ENCODE data around the gene PTGES2. TPM values are rescaled to one million over a fixed set of nuclear protein-coding genes. Genes with fewer than 3 reads are reported as not detected.

Gene PTGES2
- total RNA-seq, 4 donors from 2014 or later: 123 to 193 (median 168) TPM

- no peak overlapping the region for H3K4me3 ChIP-seq
- no peak overlapping the region for H3K27ac ChIP-seq
- no peak for TF ChIP-seq POLR2A (IDR thresholded peaks at IDR 0.05)
- no peak for TF ChIP-seq CTCF (IDR thresholded peaks at IDR 0.05)
- no peak for DNase-seq
- H3K4me1 ChIP-seq: peaks cover 0 to 13% (median 2%) of the 10 kb centered on the region in 4 donors
- no peaks in the 10 kb centered on the region for H3K27me3 ChIP-seq
- no peaks in the 10 kb centered on the region for H3K36me3 ChIP-seq
- no peaks in the 10 kb centered on the region for H3K9me3 ChIP-seq
Observed at GRCh38 chr9:128145536-128145935, 18.0 kb upstream of the PTGES2 start.

- Histone ChIP-seq H3K4me3 (no peak overlapping the region), H3K4me1 (peaks cover 0 to 11% (median 2%) of the 10 kb centered on the region in 4 donors), H3K27me3 (no peaks in the 10 kb centered on the region), H3K9me3 (no peaks in the 10 kb centered on the region), H3K27ac (no peak overlapping the region), H3K36me3 (no peaks in the 10 kb centered on the region)
- TF ChIP-seq CTCF (IDR thresholded peaks at IDR 0.05): no peak
- TF ChIP-seq POLR2A (IDR thresholded peaks at IDR 0.05): no peak
- peak in 1 of 3 donors; percentile 33 for DNase-seq
Observed at GRCh38 chr9:128144239-128145181, 17.0 kb upstream of the PTGES2 start.

- no peaks in the 10 kb centered on the region for H3K27me3 ChIP-seq
- H3K36me3 ChIP-seq: no peaks in the 10 kb centered on the region
- TF ChIP-seq CTCF (IDR thresholded peaks at IDR 0.05) (no peak), POLR2A (IDR thresholded peaks at IDR 0.05) (no peak)
- H3K4me1 ChIP-seq: peaks cover 0 to 3% (median 1%) of the 10 kb centered on the region in 4 donors
- no peak overlapping the region for H3K4me3 ChIP-seq
- no peaks in the 10 kb centered on the region for H3K9me3 ChIP-seq
- no peak overlapping the region for H3K27ac ChIP-seq
- DNase-seq: peak in 1 of 3 donors; percentile 16
Observed at GRCh38 chr9:128143525-128144238, 16.2 kb upstream of the PTGES2 start.

- Histone ChIP-seq H3K4me1 (no peaks in the 10 kb centered on the region), H3K9me3 (no peaks in the 10 kb centered on the region), H3K4me3 (no peak overlapping the region), H3K36me3 (no peaks in the 10 kb centered on the region), H3K27ac (no peak overlapping the region), H3K27me3 (no peaks in the 10 kb centered on the region)
- DNase-seq: peak in 1 of 3 donors; percentile 16
- TF ChIP-seq POLR2A (IDR thresholded peaks at IDR 0.05) (no peak), CTCF (IDR thresholded peaks at IDR 0.05) (no peak)
Observed at GRCh38 chr9:128142596-128142995, 15.1 kb upstream of the PTGES2 start.

GRCh38 chr9:128142061-128142460 lies 14.5 kb upstream of the PTGES2 start:
- Histone ChIP-seq H3K27ac (no peak overlapping the region), H3K27me3 (no peaks in the 10 kb centered on the region), H3K9me3 (no peaks in the 10 kb centered on the region), H3K4me1 (no peaks in the 10 kb centered on the region), H3K4me3 (no peak overlapping the region), H3K36me3 (no peaks in the 10 kb centered on the region)
- peak in 1 of 3 donors; percentile 29 for DNase-seq
- TF ChIP-seq CTCF (IDR thresholded peaks at IDR 0.05) (no peak), POLR2A (IDR thresholded peaks at IDR 0.05) (no peak)
